GM10248 (cell line): ENCODE results near the gene RSAD1.
A peak's percentile ranks its signal among the peaks of the same experiment; 100 is the strongest.

ENCODE experiments used
- CTCF ChIA-PET: fragments of 300-600 bp; sonication (Branson Sonifier 250); formaldehyde crosslinking; extraction: SDS; loops from one replicate; lab custom pipeline; 2021; ENCODE audit warnings: antibody characterized with exemption; lab: Yijun Ruan, JAX
- POLR2A ChIA-PET: fragments of 350-650 bp; sonication (Branson Sonifier 250); formaldehyde crosslinking; extraction: SDS; loops from one replicate; lab custom pipeline; 2020; ENCODE audit warnings: antibody characterized with exemption; lab: Yijun Ruan, JAX
- DNase-seq: peaks from one replicate; pipeline ENCODE4 v3.0.0; 2012; ENCODE audit errors: extremely low spot score
- CTCF ChIP-seq: IDR thresholded peaks from 2 replicates; pipeline ENCODE4 v1.5.1; 2012; ENCODE audit warnings: mild to moderate bottlenecking, low read depth; ENCODE audit errors: extremely low read depth, missing control alignments, control extremely low read depth

RSAD1 gene

GRCh38 chr17:50445730-50446325 lies 32.8 kb upstream of the RSAD1 start:
- POLR2A ChIA-PET = no interaction called here
- DNase-seq = no peak
- CTCF ChIA-PET = interaction anchor here (2.0 kb wide), 1 partner anchor 10 kb away, joined by 6 read pairs; no protein-coding TSS in a partner anchor
- no peak for TF ChIP-seq CTCF

GRCh38 chr17:50447870-50448595 lies 30.6 kb upstream of the RSAD1 start:
- no peak for TF ChIP-seq CTCF
- ChIA-PET POLR2A (no interaction called here), CTCF (no interaction called here)
- DNase-seq = no peak

DNA sequence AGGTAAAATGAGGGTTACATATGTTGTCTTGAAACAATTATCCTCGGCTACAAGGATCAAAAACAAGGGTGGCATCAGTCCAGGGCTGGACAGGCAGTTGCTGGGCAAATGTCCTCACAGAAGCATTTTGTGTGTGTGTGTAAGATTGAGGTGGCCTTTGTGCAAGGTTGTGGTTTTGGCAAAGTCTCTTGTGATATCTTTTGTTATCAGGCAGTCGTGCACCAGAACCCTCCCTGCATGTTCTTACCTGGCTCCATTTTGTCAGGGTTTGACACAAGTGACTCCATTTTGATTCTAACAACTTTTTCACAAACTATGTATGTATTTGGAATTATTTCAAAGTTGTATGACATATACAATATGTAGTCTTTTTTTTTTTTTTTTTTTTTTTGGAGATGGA lies 30.0 kb upstream of the RSAD1 start:
- TF ChIP-seq CTCF = no peak
- POLR2A ChIA-PET = no interaction called here
- CTCF ChIA-PET = no interaction called here
- no peak for DNase-seq

- POLR2A ChIA-PET = no interaction called here
- no peak for TF ChIP-seq CTCF
- CTCF ChIA-PET = interaction anchor here (1.4 to 1.9 kb wide), 2 partner anchors 22 to 30 kb away, joined by 4 to 5 read pairs; no protein-coding TSS in a partner anchor
- DNase-seq = no peak
Measured at GRCh38 chr17:50451943-50452629, 26.6 kb upstream of the RSAD1 start.

GRCh38 chr17:50452630-50453300 lies 25.9 kb upstream of the RSAD1 start:
- TF ChIP-seq CTCF = no peak
- peak; percentile 50 for DNase-seq
- ChIA-PET CTCF (interaction anchor here (1.0 to 1.9 kb wide), 4 partner anchors 21 to 174 kb away, joined by 3 to 5 read pairs (median 4); no protein-coding TSS in a partner anchor), POLR2A (no interaction called here)

- DNase-seq = no peak
- ChIA-PET CTCF (interaction anchor here (1.5 kb wide), 1 partner anchor 172 kb away, joined by 3 read pairs; no protein-coding TSS in a partner anchor), POLR2A (no interaction called here)
Measured at GRCh38 chr17:50453901-50454300, 24.8 kb upstream of the RSAD1 start.

More at GRCh38 chr17:50453901-50454300, 24.8 kb upstream of the RSAD1 start:
- no peak for TF ChIP-seq CTCF
